Measurements from ENCODE around the gene CCDC24.

The CCDC24 gene

DNA sequence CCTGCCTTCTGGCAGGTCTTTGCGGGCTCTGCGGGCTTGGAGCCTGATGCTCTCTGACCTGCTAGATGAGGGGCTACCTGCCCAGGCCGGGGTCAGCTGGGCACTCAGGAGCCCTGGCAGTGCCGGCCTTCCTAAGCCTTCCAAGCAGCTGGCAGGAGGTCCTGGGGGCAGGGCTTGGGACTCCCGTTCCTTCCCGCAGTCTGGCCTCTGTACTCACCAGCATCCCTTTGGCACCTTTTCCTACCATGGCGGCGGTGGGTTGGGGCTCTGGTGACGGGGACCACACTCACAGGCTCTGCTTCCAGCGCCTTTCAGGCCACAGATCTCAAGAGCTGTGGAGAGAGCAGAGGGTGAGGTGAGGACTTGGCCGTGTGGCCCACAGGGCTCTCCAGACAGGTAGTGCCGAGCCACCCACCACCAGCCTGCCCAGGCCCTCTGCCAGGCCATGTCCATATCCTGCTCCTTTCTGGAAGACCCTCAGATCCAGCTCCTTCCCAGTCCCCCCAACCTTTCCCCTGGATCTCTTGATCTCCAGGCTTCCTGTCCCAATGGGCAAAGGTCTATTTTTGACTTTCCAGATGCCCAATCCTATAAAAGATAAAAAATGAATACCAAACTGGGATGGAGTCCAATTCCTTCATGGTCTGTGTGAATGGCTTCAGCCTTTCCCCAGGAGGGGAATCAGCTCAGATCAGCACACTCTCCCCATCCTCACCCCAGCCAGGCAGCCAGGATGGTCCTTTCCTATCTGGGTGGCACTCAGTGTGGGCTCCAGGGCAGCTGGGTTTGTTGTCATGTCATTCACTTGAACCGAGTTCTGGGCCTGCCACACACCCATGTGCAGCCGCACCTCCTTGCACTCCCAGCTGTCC, 32.9 kb downstream of the CCDC24 start:
- DNase-seq (ENCODE audit: low read depth in 1 of 2, low spot score in 1 of 2), result no peak

DNA sequence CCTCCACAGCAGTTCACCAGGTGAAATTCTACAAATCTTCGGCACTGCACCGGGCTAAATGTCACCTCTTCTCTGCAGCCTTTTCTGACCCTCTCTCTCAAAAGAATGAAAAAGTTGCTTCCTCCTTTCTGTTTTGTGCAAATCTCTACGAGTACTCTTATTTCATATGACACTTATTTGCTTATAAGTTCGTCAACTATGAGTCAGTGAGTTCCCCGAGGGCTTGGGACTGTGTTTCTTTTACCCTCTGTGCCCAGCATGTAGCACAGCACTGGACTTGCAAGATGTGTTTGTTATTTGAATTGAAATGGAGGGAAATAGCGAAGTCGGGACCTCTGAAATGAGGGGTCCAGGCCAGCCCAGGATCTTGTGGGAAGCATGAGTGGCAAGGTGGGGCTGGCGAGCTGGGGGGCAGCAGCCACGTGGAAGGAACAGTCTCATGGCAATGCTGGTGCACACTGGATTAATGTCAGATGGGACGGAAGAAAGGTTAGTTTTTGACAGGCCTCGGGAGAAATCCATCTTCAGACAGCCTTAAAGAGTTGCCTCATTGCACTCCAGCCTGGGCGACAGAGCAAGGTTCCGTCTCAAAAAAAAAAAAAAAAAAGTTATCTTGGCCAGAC, 33.6 kb downstream of the CCDC24 start:
- DNase-seq (ENCODE audit: low read depth in 1 of 2, low spot score in 1 of 2), result no peak

DNA sequence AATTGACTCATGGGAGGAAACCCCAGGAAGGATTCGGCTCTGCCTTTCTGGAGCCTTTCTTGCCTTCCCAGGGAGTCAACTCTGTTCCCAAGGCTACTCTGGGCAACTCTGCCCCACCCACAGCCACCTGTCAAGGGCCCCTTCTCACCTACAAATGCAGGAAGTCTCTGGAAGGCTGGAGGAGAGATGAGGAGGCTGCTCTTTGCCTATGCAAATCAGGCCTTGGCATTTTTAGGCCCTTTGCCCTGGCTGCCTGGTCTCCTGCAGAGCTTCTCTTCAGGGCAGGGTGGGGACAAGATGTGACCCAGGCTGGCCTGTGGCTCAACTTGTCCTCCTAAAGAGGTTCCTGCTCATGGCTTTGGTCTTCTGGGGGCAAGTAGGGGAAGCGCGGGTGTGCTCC, 34.4 kb downstream of the CCDC24 start:
- no peak for DNase-seq (ENCODE audit: low read depth in 1 of 2, low spot score in 1 of 2)

DNA sequence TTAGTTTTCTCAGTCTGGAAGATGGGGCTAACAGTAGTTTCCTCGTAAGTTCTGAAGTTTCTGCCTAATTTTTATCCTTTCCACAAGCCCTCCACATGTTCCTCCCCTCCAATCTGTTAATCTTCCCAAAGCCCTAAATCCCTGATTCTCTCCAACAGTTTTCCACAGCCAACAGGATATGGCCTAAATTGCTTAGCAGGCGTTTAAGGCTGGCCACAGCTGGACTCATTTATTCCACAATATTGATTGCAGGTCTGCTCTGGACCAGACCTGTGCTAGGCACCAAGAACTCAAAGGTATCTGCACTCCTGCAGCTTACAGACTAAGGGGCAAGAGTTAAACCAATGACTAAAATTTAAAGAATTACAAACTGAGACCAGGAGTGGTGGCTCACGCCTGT, 35.9 kb downstream of the CCDC24 start:
- DNase-seq (ENCODE audit: low read depth in 1 of 2, low spot score in 1 of 2), result no peak

DNA sequence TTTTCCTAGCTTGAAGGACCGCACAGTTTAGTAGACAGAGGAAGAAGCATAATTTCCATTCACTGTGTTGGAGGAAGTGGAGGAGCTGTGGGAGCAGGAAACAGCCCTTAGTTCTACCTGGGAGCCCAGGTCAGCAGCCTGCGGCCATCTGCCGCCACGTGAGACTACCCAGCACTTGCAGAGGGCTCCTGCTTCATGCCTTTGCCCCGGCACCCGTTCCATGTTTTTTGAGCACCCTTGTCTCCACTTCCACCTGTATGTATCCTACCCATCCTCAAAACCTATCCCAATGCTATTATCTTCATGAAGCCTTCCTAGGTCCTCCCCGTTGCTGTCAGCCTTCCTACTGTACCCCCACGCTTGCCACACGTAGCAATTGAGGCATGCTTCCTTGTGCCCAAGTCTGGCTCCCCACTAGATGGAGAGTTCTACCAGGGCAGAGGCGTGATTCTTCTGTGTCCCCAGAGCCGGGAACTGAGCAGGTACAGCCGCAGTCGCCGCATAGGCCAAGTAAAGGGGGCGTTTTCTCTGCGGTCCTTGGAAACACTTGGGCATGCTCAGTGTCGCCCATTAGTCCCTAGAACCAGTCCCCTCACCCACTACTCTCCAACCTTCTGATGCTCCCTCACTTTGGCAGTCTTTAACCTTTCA, 38.0 kb downstream of the CCDC24 start:
- DNase-seq (ENCODE audit: low read depth in 1 of 2, low spot score in 1 of 2), result no peak

DNA sequence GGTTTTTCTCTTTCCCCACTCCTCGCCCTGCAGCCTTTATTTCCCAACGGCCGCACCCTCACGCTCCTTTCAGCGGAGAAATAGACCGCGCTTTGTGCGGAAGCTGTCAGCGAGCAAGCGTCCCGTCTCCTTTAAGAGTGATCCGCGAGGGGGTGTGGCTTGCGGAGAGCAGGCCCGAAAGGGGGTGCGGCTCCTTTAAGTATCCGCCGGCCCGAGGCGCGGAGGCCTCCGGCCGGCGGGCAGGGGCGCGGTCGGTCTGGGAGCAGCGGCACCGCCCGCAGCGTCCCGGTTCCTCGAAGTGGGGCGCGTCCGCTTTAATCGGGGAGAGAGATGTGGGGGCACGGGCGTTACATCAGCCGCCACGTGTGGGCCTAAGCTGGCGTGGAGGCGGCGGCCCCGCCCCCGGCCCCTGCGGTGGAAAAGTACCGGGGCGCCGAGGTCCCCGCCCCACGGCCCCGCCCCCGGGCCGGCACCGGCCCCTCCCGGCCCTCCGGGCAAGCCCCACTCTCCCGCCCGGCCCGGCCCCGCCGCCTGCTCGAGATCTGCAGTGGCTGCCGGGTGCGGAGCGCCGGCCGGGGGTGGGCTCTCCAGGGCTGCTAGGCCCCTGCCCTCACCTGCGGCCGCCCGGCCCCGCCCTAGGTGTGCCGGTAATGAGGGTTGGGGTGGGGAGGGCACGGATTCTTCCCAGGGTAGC, 38.7 kb downstream of the CCDC24 start:
- DNase-seq (ENCODE audit: low read depth in 1 of 2, low spot score in 1 of 2), result peak; percentile 56 to 79

DNA sequence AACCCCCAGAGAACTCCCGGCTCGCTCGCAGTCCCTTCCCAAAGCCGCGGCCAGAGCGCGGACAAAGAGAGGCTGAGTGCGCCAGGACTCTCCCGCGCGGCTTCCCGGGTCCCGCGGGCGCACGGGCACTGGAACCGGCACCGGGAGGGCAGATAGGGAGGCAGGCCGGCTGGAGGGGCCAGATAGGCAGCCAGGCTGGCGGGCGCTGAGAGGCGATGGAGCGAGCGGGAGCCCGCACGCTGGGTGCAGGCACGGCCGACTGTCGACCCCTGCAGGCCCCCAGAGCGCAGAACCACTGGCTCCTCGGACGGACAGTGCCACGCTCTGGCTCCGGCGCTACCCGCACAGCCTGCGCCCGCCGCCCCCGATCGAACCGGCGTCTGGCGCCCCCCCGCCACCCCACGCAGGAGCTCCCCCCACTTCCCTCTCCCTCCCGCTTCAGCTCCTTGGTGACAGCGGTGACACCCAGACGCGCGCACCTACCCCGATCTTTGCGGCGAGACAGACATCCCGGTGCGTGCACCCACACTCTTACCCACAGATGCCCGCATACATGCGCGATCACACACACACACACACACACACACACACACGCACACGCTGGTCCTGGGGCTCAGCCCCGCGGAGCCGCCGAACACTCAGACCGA, 39.3 kb downstream of the CCDC24 start:
- peak in 1 of 2 donors; percentile 47 for DNase-seq (ENCODE audit: low read depth in 1 of 2, low spot score in 1 of 2)

DNA sequence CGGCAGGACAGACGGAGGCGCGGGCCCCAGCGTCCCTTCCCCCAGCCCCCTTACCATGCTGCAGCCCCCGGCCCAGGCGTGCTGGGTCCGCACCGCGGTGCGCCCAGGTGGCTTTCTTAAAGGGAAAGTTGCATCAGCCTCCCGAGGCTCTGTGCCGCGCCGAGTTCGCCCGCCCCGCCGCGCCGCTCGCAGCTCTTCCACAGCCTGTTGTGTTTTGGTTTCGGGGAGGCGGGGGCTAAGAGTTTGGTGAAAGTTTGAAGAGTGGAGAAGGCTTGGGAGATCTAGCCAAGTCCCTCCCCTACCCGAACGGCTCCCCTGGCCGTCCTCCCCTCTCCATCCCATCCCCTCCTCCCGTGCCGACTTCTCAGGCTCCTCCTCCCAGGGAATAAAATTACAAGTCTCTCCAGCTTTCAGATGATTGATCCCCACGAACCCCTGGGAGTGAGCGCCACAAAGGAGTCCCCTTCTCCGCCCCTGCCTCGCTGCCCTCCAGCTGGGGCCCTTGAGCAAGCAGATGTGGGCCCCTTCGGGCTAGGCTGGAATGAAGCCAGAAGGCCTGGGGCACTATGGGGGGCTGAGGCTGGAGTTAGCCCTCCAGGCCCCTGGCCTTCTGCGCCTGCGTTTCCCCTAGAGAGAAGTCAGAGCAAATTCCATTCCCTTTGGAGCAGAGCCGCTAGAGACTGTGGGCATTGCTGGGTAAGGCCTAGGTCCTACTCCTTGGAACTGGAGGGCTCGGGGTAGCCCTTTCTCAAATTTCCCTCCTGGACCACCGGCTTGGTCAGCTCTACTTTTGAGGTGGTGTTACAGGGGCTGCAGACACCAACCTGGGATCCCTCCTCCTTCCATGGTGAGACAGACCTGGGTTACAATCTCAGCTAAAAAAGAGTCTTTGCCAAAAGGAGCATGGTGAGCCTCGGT, 40.1 kb downstream of the CCDC24 start, which contains the start of gene SLC6A9:
Gene SLC6A9 (minus strand): TSS at position 211 of the 918 bp plus-strand sequence. CDS start 7,185 bp downstream, outside the sequence.
- peak in 1 of 2 donors; percentile 40 for DNase-seq (ENCODE audit: low read depth in 1 of 2, low spot score in 1 of 2)

DNA sequence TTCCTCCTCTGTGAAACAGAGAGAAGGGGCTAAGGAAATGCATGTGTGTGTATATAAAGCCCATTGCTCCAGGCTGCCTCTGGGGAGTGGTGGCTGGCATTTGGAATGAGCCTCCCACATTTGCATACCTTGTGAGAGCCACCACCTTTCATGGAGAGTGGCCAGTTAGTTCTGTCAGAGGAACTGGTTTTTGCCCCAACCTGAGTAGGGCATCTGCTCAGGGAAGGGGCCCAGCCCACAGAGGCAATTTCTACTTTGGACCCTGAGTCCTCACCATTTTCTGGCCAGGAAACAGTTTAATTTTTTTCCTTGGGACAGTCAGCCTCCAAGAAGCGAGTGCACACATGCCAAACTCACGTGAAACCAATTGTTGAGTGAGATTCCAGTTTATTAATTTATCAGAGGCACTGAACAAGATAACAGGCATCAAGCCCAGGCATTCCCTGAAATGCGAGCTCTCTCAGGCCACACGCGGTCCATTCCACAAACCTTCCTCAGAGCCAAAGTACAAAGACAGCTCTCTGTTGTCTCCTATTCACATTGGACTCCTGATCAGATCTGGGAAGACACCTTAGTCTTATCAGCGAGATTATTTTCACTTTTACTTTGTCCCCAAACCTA, 40.9 kb downstream of the CCDC24 start:
- no peak for DNase-seq (ENCODE audit: low read depth in 1 of 2, low spot score in 1 of 2)

DNA sequence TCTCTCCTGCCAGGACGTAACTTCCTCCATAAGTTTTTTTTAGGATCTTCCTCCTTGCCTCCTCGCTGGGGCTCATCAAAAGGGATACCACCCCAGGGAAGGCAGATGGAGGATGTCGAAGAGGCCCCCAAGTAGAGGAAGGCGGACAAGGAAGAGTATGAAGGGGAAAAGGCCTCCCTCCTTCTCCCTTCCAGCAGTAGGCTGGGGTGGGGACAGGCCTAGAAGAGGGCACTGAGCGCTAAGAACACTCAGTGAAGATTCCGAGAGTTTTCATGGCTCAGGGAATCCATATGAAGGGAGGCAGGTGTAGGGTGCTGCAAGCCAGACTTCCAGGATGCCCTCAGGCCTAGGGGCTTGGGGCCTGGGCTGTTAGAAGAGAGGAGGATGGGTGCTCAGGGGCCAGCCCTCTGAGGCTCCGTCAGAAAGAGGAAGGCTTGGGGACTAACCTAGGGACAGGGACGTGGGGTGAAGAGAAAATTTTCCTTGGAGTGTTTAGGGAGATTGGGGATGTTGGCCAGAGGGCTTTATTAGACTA, 41.7 kb downstream of the CCDC24 start:
- no peak for DNase-seq (ENCODE audit: low read depth in 1 of 2, low spot score in 1 of 2)

DNA sequence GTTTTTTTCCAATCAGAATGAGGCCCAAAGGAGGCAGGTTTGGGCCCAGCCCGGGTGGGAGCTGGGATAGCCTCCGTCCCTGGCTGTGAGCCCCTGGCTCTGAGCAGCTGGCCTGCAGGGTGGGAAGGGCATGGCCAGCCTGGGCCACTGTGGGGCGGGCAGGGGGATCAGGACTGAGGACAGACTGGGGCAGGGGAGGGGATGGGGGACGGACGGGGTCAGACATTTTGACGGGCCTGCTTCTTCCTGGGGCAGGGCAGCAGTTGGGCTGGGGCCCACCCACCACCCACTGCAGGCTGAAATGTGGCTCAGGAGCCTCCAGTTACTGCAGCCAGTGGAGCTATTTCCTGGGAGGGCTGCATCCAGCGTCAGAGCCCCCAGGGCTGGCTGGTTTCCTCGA, 42.4 kb downstream of the CCDC24 start:
- DNase-seq (ENCODE audit: low read depth in 1 of 2, low spot score in 1 of 2), result no peak

DNA sequence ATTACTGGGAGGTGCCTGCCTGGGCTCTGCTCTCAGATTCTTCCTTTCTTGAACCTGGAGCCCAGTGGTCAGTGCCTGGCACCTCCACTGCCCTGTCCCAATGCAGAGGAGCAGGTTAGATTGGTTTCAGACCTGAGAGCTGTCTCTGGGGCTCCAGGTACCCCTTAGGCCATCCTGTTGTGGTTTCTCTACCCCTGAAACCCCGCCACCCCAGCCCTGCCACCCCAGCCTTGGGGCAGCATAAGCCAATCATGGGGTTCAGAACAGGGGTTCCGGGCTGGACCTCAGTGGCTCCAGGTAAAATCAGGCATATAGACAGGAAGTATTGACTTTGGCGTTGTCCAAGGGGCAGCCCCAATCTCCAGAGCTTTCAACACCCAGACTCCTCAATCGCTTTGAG, 43.0 kb downstream of the CCDC24 start:
- no peak for DNase-seq (ENCODE audit: low read depth in 1 of 2, low spot score in 1 of 2)

DNA sequence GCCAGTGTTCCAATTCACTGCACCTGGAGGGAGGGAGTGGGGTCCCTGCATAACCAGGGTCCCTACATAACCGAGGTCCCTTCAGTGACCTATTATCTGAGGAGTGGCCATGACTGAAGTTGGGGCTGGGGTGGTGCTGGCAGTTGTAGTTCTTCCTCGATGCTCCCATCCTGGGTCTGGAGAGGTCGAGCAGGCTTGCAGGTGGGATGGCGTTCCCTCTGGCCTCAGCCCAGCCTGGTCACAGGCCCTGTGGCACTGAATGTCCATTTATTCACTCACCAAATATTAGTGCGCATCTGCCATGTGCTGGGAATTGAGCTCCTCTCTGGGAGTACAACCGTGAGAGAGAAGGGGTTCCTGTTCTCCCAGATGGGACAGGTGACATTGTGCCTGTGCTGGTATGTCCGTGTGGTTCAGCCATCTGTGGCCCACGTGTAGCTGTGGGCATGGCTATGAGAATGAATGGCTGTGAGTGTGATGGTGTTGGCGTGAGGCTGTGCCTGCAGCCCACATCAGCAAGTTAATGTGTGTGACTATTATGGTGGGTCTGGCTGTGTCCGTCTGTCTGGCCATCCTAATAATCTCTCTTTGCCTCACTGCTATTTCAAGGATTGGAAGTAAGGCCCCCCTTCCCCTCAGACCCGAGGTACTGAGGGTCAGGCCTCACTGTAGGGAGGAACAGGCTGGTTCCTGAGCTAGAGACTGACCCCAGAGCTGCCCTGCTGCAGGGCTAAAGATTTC, 43.7 kb downstream of the CCDC24 start:
- no peak for DNase-seq (ENCODE audit: low read depth in 1 of 2, low spot score in 1 of 2)

DNA sequence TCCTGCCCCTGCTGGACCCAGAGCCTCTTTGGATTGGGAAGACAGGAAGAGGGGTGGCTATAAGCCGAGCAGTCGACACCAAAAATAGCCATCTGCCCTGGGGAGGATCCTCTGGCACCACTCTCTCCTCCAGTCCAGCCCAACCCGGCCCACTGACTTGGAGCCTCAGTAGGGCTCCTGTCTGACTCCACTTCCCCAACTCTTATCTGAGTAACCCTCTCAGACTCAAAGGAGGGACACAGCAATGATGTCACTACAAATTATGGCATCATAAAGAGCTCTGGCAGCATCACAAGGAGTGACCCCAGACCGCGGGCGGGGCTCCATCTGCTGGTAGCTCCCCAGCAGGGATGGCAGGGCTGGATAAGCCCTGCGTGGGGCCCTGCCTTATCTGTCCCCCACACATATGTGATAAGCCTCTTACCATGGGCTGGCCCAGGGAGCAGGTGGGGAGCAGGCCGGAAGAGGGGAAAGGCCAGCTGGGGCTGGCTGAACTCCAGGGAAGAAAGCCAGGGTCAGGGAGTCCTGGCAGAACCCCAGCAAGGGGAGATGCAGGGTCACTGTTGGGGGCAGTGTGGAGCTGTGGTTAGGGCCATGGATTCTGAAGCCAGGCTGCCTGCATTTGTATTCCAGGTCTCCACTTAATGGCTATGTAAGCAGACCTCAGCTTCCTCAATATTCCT, 44.5 kb downstream of the CCDC24 start:
- DNase-seq (ENCODE audit: low read depth in 1 of 2, low spot score in 1 of 2), result no peak

DNA sequence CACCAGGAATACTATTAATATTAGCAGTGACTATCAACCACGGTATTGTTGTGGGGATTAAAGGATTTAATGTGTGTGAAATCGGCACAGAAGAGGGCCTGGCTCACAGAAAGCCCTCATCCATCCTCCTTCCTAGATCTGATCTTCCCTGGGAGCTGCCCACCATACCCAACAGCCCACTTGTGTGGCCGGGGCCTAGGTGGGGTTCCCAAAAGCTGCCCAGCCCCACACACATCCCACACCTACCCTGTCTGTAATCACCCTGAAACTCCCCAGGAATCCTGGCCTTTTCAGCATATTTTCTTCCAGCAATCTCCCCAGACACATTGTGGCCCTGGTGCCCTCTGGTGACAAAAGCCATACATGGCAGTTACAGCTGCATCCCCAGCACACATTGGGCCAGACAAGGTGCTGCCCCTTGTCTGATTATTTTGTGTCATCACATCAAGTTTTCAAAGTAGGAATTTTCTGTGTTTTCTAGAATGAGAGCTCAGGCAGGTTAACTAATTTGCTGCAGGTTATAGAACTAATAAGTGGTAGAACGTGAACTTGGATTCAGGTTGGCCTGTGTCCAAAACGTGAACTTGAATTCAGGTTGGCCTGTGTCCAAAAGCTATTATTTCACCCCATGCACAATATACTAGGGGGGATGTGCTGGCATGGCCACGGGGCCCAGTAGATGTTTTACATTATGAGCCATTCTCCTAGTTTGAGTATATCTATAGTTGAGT, 45.2 kb downstream of the CCDC24 start:
- peak; percentile 43 to 49 for DNase-seq (ENCODE audit: low read depth in 1 of 2, low spot score in 1 of 2)

DNA sequence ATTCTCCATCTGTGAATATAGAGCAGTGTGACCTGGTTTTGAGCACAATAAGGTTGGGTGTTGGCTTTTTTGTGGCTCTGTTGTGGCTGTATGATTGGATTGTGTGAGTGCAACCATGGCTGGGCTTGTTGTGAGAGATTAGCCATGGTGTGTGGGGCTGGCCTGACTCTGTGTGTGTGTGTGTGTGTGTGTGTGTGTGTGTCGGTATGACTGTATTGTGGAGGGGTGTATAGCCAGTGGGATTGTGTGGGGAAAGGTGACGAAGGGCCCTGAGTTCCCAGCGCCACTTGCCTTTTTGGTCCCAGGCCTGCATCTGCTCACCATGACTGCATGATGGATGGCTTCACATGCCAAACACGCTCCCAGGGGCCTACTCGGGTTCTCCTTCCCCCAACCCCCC, 45.8 kb downstream of the CCDC24 start:
- DNase-seq (ENCODE audit: low read depth in 1 of 2, low spot score in 1 of 2), result no peak

Measured in activated T-helper 1 cell treated with anti-CD3 and anti-CD28 coated beads, Interleukin-2, amount 50 U/mL, for 16 hours (primary cell).